ENCODE data around the gene TCF19. TPM values are rescaled to one million over a fixed set of nuclear protein-coding genes. Genes with fewer than 3 reads are reported as not detected.
"Not testable (repeated sequence)": the region's sequence is repeated elsewhere in the genome, so short reads cannot be mapped to it uniquely, and the experiment has no call there.

The TCF19 gene
- polyA plus RNA-seq, 2 of the 4 experiments (the other 2 are of a cell fraction), result 7.4 to 11.2 TPM

- TF ChIP-seq RNF2 (IDR thresholded peaks at IDR 0.05; ENCODE audit: borderline replicate concordance, low read depth) (no peak), CHD4 (IDR thresholded peaks at IDR 0.05; ENCODE audit: borderline replicate concordance) (no peak), NFE2L2 (conservative IDR thresholded peaks at IDR 0.05; ENCODE audit: low read length) (no peak), ZNF302 (CRISPR knock-in tag; IDR thresholded peaks at IDR 0.05) (no peak), FOXS1 (CRISPR knock-in tag; IDR thresholded peaks at IDR 0.05) (no peak), HOXA7 (CRISPR knock-in tag; IDR thresholded peaks at IDR 0.05) (no peak), FOSL2 (IDR thresholded peaks at IDR 0.05) (no peak), FOSL2 (CRISPR knock-in tag; IDR thresholded peaks at IDR 0.05) (no peak), ESRRA (IDR thresholded peaks at IDR 0.05; ENCODE audit: borderline replicate concordance, low read length) (no peak), NR3C1 (IDR thresholded peaks at IDR 0.05) (no peak), CEBPB (IDR thresholded peaks at IDR 0.05) (no peak), POLR2AphosphoS2 (conservative IDR thresholded peaks at IDR 0.05; ENCODE audit: low read length) (no peak), HEYL (CRISPR knock-in tag; IDR thresholded peaks at IDR 0.05) (no peak), EP300 (IDR thresholded peaks at IDR 0.05) (no peak), ZFP36 (IDR thresholded peaks at IDR 0.05; ENCODE audit: borderline replicate concordance, partially characterized antibody) (no peak), ELK1 (IDR thresholded peaks at IDR 0.05; ENCODE audit: low read depth, low read length) (no peak), EHMT2 (IDR thresholded peaks at IDR 0.05; ENCODE audit: low read depth) (no peak), SREBF2 (IDR thresholded peaks at IDR 0.05) (no peak), MAFK (IDR thresholded peaks at IDR 0.05; ENCODE audit: partially characterized antibody) (no peak)
- no peak overlapping the region for H3K4me3 ChIP-seq
- CTCF ChIA-PET, result interaction anchor here (1.7 kb wide), 1 partner anchor 11 kb away, joined by 3 read pairs; the partner anchor contains the start of gene TCF19
- H3K4me2 ChIP-seq, result no peak overlapping the region
- H3K27ac ChIP-seq, result no peak overlapping the region
- no peak for FAIRE-seq
- no peaks in the 10 kb centered on the region for H3K9me3 ChIP-seq
- POLR2A ChIA-PET, result no interaction called here
- ATAC-seq, result peak in 1 of 2 experiments; percentile 14; a peak in 1 of 6 replicates
- H3K4me1 ChIP-seq, result peaks cover 8% of the 10 kb centered on the region; the same call in 2 of the 3 replicates
- WGBS (ENCODE audit: missing lambda C conversion rate), result 87% methylated on average over 6 of the region's 10 CpGs
- DNase-seq (ENCODE audit: low read depth in 1 of 2, low spot score in 1 of 2), result no peak
Measured at GRCh38 chr6:31169123-31169857, 10.9 kb downstream of the TCF19 start.

DNA sequence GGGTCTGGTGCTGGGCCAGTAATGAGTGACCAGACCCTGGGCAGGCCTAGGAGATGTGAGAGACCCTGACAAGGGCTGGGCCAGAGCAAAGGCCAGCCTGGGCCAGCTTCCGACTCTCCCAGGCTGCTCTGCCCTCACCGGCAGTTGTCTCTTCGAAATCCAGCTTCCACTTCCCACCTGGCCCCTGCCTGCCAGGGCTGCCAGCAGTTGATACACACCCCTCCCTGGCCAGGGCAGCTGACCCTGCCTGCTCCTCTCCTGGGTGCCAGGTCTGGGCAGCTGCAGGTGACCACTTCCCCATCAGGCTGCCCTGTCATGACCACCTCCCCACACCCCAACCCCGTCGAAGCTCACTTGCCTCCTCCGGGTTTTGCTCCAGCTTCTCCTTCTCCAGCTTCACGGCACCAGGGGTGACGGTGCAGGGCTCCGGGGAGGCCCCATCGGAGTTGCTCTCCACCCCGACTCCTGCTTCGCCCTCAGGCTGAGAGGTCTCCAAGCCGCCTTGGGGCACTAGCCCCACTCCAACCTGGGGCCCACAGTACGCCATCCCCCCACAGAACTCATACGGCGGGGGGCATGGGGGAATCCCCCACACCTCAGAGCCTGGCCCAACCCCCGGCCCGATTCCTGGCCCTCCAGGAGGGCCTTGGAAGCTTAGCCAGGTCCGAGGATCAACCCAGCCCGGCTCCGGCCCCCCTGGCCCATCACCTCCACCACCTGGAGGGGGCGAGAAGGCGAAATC, 11.6 kb downstream of the TCF19 start:
- whole genome bisulfite sequencing (ENCODE audit: missing lambda C conversion rate), result 89% methylated on average over 9 of the region's 23 CpGs
- H3K4me3 ChIP-seq; DNase-seq (ENCODE audit: low read depth in 1 of 2, low spot score in 1 of 2); H3K9me3 ChIP-seq; POLR2A ChIA-PET; H3K4me1 ChIP-seq; FAIRE-seq; H3K4me2 ChIP-seq; CTCF ChIA-PET; H3K27ac ChIP-seq: not testable (repeated sequence)
- ATAC-seq, result peak in 1 of 2 experiments; percentile 25; a peak in 3 of 6 replicates

- WGBS (ENCODE audit: missing lambda C conversion rate), result 72% methylated on average over 4 of the region's 9 CpGs
- no peak for DNase-seq (ENCODE audit: low read depth in 1 of 2, low spot score in 1 of 2)
- Histone ChIP-seq H3K4me2 (no peak within 1 kb of the TSS), H3K9me3 (no peaks in the 10 kb centered on the region), H3K27ac (no peak within 1 kb of the TSS), H3K4me3 (no peak within 1 kb of the TSS), H3K4me1 (peaks cover 8% of the 10 kb centered on the region; the same call in 2 of the 3 replicates)
- ChIA-PET CTCF (no interaction called here), POLR2A (no interaction called here)
- TF ChIP-seq RCOR1 (IDR thresholded peaks at IDR 0.05; ENCODE audit: low read depth, low read length) (no peak), TP53 (CRISPR knock-in tag; IDR thresholded peaks at IDR 0.05) (no peak), EHF (CRISPR knock-in tag; IDR thresholded peaks at IDR 0.05) (no peak), HOXB13 (CRISPR knock-in tag; IDR thresholded peaks at IDR 0.05; ENCODE audit: low read depth) (no peak), TFCP2L1 (CRISPR knock-in tag; IDR thresholded peaks at IDR 0.05) (no peak), POLR2A (IDR thresholded peaks at IDR 0.05; ENCODE audit: low read length) (no peak), EP300 (IDR thresholded peaks at IDR 0.05) (no peak), MAFK (IDR thresholded peaks at IDR 0.05; ENCODE audit: partially characterized antibody) (no peak), RARB (CRISPR knock-in tag; IDR thresholded peaks at IDR 0.05) (no peak), ATOH8 (CRISPR knock-in tag; IDR thresholded peaks at IDR 0.05; ENCODE audit: low read depth) (no peak)
- TF ChIP-seq, protein P1, sequence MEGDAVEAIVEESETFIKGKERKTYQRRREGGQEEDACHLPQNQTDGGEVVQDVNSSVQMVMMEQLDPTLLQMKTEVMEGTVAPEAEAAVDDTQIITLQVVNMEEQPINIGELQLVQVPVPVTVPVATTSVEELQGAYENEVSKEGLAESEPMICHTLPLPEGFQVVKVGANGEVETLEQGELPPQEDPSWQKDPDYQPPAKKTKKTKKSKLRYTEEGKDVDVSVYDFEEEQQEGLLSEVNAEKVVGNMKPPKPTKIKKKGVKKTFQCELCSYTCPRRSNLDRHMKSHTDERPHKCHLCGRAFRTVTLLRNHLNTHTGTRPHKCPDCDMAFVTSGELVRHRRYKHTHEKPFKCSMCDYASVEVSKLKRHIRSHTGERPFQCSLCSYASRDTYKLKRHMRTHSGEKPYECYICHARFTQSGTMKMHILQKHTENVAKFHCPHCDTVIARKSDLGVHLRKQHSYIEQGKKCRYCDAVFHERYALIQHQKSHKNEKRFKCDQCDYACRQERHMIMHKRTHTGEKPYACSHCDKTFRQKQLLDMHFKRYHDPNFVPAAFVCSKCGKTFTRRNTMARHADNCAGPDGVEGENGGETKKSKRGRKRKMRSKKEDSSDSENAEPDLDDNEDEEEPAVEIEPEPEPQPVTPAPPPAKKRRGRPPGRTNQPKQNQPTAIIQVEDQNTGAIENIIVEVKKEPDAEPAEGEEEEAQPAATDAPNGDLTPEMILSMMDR (IDR thresholded peaks at IDR 0.05), result no peak
- no peak for FAIRE-seq
- ATAC-seq, result no peak
Measured at GRCh38 chr6:31170600-31170881, 12.2 kb downstream of the TCF19 start, which contains the start of gene POU5F1. Gene POU5F1 (minus strand): TSS chr6:31170682. CDS start chr6:31170620, 62 bp downstream.

Data from A549 (cell line).